Measurements from ENCODE around the gene PRKAR2B.

GRCh38 chr7:107046491-107047259 is 2.2 kb downstream of the PRKAR2B start:
- TF ChIP-seq EP300 (IDR thresholded peaks at IDR 0.05; ENCODE audit: borderline replicate concordance in 1 of 2, low read depth in 1 of 2, low read length in 1 of 2) (no peak), TAF1 (IDR thresholded peaks at IDR 0.05; ENCODE audit: borderline replicate concordance, low read depth, low read length) (no peak), POLR2AphosphoS5 (IDR thresholded peaks at IDR 0.05; ENCODE audit: low read depth, low read length) (no peak), GATA2 (CRISPR knock-in tag; IDR thresholded peaks at IDR 0.05) (no peak)
- TF ChIP-seq, protein P1, sequence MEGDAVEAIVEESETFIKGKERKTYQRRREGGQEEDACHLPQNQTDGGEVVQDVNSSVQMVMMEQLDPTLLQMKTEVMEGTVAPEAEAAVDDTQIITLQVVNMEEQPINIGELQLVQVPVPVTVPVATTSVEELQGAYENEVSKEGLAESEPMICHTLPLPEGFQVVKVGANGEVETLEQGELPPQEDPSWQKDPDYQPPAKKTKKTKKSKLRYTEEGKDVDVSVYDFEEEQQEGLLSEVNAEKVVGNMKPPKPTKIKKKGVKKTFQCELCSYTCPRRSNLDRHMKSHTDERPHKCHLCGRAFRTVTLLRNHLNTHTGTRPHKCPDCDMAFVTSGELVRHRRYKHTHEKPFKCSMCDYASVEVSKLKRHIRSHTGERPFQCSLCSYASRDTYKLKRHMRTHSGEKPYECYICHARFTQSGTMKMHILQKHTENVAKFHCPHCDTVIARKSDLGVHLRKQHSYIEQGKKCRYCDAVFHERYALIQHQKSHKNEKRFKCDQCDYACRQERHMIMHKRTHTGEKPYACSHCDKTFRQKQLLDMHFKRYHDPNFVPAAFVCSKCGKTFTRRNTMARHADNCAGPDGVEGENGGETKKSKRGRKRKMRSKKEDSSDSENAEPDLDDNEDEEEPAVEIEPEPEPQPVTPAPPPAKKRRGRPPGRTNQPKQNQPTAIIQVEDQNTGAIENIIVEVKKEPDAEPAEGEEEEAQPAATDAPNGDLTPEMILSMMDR (IDR thresholded peaks at IDR 0.05): no peak

Measured in SK-N-SH (cell line).